GM18519 (cell line): Measurements from ENCODE around the gene CREBRF.
"Not testable (repeated sequence)": the region's sequence is repeated elsewhere in the genome, so short reads cannot be mapped to it uniquely, and the experiment has no call there.

Source experiments
- ATAC-seq: cut with Tn5 transposase; IDR thresholded peaks from one replicate; pipeline ENCODE4 v1.9.1; 2021; ENCODE audit warnings: mild to moderate bottlenecking, moderate library complexity; ENCODE audit not compliant: unreplicated experiment, low FRiP score

CREBRF gene

GRCh38 chr5:173055983-173056782 lies at the start of gene CREBRF:
Gene CREBRF (plus strand): TSS chr5:173056352. CDS start chr5:173080776, 24,424 bp downstream.
- ATAC-seq, result peak; percentile 59

DNA sequence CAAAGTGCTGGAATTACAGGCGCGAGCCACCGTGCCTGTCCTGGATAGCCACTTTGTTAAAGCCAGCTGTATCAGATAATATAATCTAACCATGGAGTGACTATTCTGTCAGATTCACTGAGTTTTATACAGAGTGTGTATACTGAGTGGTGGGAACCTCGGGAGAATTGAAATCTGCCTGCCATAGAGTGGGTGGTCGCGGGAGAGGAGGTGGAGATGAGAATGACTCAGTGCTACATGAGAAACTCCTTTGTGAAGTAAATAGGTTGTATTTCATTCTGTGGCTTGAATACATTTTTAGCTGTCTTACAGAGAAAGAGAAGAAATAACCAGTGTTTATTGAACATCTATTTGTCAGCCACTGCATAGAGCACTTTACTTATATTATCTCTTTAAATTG lies 46.1 kb upstream of the CREBRF start:
- ATAC-seq, result no peak

- ATAC-seq, result no peak
Observed at GRCh38 chr5:173010547-173011464, 45.3 kb upstream of the CREBRF start.

GRCh38 chr5:173011566-173011965 lies 44.6 kb upstream of the CREBRF start:
- no peak for ATAC-seq

DNA sequence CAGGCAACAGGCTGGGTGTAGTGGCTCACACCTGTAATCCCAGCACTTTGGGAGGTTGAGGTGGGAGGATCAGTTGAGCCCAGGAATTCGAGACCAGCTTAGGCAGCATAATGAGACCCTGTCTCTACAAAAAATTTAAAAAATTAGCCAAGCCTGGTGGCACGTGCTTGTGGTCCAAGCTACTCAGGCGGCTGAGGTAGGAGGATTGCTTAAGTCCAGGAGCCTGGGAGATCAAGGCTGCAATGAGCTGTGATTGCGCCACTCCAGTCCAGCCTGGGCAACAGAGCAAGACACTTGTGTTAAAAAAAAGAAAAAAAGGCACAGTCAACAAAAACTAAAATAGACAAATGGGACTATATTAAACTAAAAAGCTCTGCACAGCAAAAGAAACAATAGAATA lies 43.3 kb upstream of the CREBRF start:
- ATAC-seq, result no peak

DNA sequence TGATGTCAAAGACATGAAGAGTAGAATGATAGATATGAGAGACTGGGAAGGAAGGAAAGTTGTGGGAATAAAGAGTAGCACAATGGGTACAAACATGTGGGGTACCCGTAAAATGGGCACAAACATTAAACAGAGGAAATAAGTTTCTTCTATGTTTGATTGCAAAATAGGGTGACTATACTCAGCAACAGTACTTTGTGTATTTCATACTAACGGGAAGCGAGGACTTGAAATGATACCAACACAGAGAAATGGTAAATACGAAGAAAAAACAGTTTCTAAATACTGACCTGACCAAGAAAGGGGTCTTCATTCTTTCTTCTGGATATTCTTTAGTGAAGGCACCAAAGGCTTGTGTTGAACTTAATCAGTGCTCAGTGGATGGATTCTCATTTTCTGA lies 41.5 kb upstream of the CREBRF start:
- ATAC-seq, result no peak

DNA sequence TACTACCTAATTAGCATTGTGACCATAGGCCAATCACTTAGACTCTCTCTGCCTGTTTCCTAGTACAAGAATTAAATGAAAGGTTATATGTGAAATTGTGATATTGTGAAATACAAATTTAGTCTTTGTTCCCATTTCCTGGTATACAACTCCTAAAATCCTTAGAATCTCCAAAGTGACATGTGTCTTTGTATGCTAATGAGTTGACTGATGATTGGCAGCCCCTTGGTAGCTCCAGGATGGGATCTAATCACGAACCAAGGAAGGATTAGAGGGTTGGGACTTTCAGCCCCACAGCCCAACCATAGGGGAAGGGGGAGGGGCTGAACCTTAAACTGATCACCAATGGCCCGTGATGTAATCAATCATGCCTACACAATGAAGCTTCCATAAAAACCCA lies 41.0 kb upstream of the CREBRF start:
- no peak for ATAC-seq

GRCh38 chr5:173015598-173016455 lies 40.3 kb upstream of the CREBRF start:
- no peak for ATAC-seq

DNA sequence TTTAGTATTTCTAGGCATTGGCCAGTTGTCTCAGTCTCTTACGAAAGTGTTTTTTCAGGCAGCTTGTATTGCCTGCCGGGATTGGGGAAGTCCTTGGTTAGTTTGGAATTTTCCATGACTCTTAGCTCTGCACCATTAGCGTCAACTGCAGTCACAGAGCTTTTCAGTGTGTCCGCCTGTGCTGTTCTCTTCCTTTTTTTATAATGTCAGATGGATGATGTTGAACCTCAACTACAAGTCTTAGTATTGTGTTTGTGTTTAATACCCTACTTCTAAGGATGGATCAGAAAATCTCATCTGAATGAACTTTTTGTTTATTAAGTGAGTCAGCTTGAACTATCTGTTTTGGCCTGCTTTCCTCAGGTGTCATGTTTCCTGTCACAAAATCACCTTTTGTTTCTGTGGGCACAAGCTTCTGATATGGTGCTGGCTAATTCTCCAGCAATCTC lies 39.5 kb upstream of the CREBRF start:
- ATAC-seq, result no peak

- not testable (repeated sequence) for ATAC-seq
Observed at GRCh38 chr5:173017087-173017486, 39.1 kb upstream of the CREBRF start.

- ATAC-seq, result no peak
Observed at GRCh38 chr5:173018358-173018757, 37.8 kb upstream of the CREBRF start.

GRCh38 chr5:173020154-173020581 lies 36.0 kb upstream of the CREBRF start:
- no peak for ATAC-seq

GRCh38 chr5:173020643-173021042 lies 35.5 kb upstream of the CREBRF start:
- ATAC-seq, result no peak

GRCh38 chr5:173025651-173026050 lies 30.5 kb upstream of the CREBRF start:
- no peak for ATAC-seq

DNA sequence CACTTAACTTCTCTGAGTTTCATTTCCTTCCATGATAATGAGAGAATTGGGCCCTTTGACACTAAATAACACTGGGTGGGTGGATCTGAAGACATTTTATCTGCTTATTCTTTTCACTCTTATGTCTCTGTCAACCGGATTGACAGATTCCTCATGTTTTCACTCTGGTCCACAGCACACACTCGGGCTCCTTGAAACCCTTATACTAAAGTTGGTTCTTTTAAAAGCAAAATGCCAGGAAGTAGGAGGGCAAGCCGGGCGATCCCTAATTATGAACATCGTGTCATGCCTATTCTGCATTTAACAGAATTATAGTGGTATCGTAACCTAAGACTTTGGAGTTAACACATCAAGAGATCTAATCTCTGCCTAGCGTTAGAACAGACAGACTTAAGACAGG lies 28.2 kb upstream of the CREBRF start:
- no peak for ATAC-seq

DNA sequence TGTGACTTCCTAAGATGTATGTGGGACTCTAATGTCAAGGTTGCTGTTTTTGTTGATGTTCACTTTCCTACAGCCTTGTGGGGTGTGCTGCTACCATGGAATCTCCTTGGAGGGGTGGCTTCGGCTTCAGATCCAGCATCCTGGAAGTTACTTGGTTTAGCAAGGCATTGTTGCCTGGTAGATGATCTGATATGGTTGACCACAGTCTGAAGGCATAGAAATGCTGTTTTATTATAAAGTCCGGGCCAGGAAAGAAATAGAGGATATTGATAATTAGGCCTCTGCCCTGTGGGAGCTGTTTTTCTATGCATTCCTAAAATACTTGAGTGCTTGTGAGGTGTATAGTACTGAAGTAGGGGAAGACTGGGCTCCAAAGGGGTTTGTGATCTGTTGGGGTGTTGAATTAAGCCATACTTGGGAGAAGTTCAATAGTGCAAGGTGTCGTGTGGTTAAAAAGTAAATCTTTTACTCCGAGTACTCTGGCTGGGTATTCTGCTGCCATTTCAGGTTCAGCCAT lies 27.3 kb upstream of the CREBRF start:
- ATAC-seq, result no peak

GRCh38 chr5:173029499-173029921 lies 26.6 kb upstream of the CREBRF start:
- ATAC-seq, result no peak

- not testable (repeated sequence) for ATAC-seq
Observed at GRCh38 chr5:173032096-173032495, 24.1 kb upstream of the CREBRF start.

DNA sequence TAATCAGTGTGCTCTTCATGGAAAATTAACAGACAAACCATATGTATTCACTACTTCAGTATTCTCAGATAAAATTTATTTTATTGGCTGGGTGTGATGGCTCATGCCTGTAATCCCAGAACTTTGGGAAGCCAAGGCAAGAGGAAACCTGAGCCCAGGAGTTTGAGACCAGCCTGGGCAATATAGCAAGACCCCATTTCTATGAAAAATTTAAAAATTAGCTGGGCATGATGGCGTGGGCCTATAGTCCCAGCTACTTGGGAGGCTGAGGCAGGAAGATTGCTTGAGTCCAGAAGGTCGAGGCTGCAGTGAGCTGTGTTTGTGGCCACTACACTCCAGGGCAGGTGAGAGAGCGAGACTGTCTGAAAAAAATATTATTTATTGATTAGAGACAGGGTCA lies 23.4 kb upstream of the CREBRF start:
- no peak for ATAC-seq

DNA sequence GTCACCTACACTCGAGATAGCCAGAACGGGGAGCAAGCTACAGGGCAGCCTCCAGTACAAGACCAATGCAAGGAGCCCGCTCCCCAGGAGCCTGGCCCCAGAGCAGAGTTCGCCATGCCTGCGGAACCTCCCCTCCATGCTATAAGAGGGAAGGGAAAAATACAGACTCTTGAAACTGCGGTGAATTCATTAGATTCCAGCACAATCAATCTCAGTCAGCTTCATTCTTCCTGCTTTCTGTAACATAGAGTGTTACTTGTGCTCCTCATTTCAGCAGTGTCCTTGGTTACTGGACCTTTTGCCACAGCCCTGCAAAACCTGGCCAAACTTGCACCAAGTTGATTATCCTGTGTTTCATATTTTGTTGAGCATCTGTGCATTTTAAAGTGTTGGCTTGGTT lies 22.2 kb upstream of the CREBRF start:
- ATAC-seq, result no peak
